A673 (cell line): ENCODE results near the gene USP32. TPM values are rescaled to one million over a fixed set of nuclear protein-coding genes. Genes with fewer than 3 reads are reported as not detected.
"Not testable (repeated sequence)": the region's sequence is repeated elsewhere in the genome, so short reads cannot be mapped to it uniquely, and the experiment has no call there.

Experiments
- BruUV-seq: library from RNA; stranded (reverse); fragments of 400-500 nt; replicated peaks from 2 replicates; lab custom pipeline; 2021; lab: Mats Ljungman, UMichigan
- CTCF ChIA-PET: fragments of 300-600 bp; sonication (Branson Sonifier 250); formaldehyde crosslinking; loops from one replicate; lab custom pipeline; 2022; ENCODE audit warnings: antibody characterized with exemption; lab: Charles Lee
- POLR2A ChIA-PET: fragments of 300-600 bp; sonication (Branson Sonifier 250); formaldehyde crosslinking; loops from one replicate; lab custom pipeline; 2022; ENCODE audit warnings: antibody characterized with exemption; ENCODE audit not compliant: low non-redundant PET; lab: Charles Lee
- DNase-seq: peaks from one replicate; pipeline ENCODE4 v3.0.0-alpha.2; 2015; ENCODE audit warnings: low spot score
- H3K27ac ChIP-seq: fragments of 200-600 bp; sonication (generic); 2 replicates; pipeline ENCODE4 v1.5.1; 2016; ENCODE audit warnings: mixed run types, low read depth, mild to moderate bottlenecking, mixed read lengths, antibody characterized with exemption, low read length; ENCODE audit not compliant: poor library complexity, severe bottlenecking
- H3K27me3 ChIP-seq: fragments of 200-600 bp; sonication (generic); replicated peaks from 2 replicates; pipeline ENCODE4 v1.6.1; 2017; ENCODE audit warnings: mixed run types, low read depth, mild to moderate bottlenecking, mixed read lengths, antibody characterized with exemption, low read length; ENCODE audit not compliant: insufficient read depth, poor library complexity
- H3K36me3 ChIP-seq: fragments of 200-600 bp; sonication (generic); 2 replicates; pipeline ENCODE4 v1.6.1; 2016; ENCODE audit warnings: mixed run types, mild to moderate bottlenecking, mixed read lengths, antibody characterized with exemption, low read length; ENCODE audit not compliant: insufficient read depth, poor library complexity, severe bottlenecking
- H3K4me1 ChIP-seq: fragments of 200-600 bp; sonication (generic); 2 replicates; pipeline ENCODE4 v1.6.1; 2017; ENCODE audit warnings: mixed run types, mild to moderate bottlenecking, mixed read lengths, antibody characterized with exemption, low read length; ENCODE audit not compliant: insufficient read depth, poor library complexity, severe bottlenecking
- H3K4me3 ChIP-seq: fragments of 200-600 bp; sonication (generic); 2 replicates; pipeline ENCODE4 v1.5.1; 2016; ENCODE audit warnings: low read depth, mixed run types, mild to moderate bottlenecking, mixed read lengths, low read length; ENCODE audit not compliant: poor library complexity, severe bottlenecking
- H3K9me3 ChIP-seq: fragments of 200-600 bp; sonication (generic); 2 replicates; pipeline ENCODE4 v1.6.1; 2016; ENCODE audit warnings: mixed run types, low read depth, mild to moderate bottlenecking, mixed read lengths, antibody characterized with exemption, low read length; ENCODE audit not compliant: poor library complexity, severe bottlenecking
- CTCF ChIP-seq: fragments of 300-800, 200-600 bp; sonication (generic); conservative IDR thresholded peaks from 2 replicates; pipeline ENCODE4 v1.5.1; 2017; ENCODE audit warnings: low read depth, mild to moderate bottlenecking, antibody characterized with exemption, low read length, moderate library complexity, mixed read lengths
- EZH2 ChIP-seq: fragments of 200-600 bp; sonication (generic); IDR thresholded peaks from 2 replicates; pipeline ENCODE4 v1.6.1; 2017; ENCODE audit warnings: borderline replicate concordance, low read depth, mild to moderate bottlenecking, mixed read lengths, antibody characterized with exemption, low read length; ENCODE audit not compliant: poor library complexity, severe bottlenecking
- intact Hi-C: fragments of 100-400 bp; cut with micrococcal nuclease; formaldehyde crosslinking; loops from one replicate; pipeline ENCODE4 v1.10.0; 2022; ENCODE audit not compliant: unreplicated experiment
- total RNA-seq: library from RNA; stranded (reverse); gene quantifications from 2 replicates; pipeline ENCODE4 v1.2.3, GENCODE V29; 2021

USP32 gene
- total RNA-seq, 1 experiment from 2014 or later: 54.8 TPM

- Histone ChIP-seq H3K27ac (no peak overlapping the region), H3K27me3 (no peaks in the 10 kb centered on the region), H3K4me3 (no peak overlapping the region), H3K36me3 (no peaks in the 10 kb centered on the region), H3K4me1 (peaks cover 62% of the 10 kb centered on the region), H3K9me3 (no peaks in the 10 kb centered on the region)
- POLR2A ChIA-PET: no interaction called here
- no peak for TF ChIP-seq EZH2
- no peak for TF ChIP-seq CTCF
- CTCF ChIA-PET: no interaction called here
- intact Hi-C loops: no loop called here
- BruUV-seq: no TSS peak
- no peak for DNase-seq
Observed at GRCh38 chr17:60388742-60389141, 3.2 kb downstream of the USP32 start.

- intact Hi-C loops: no loop called here
- CTCF ChIA-PET: no interaction called here
- Histone ChIP-seq H3K36me3 (no peaks in the 10 kb centered on the region), H3K4me1 (peaks cover 56% of the 10 kb centered on the region), H3K27me3 (no peaks in the 10 kb centered on the region), H3K27ac (no peak overlapping the region), H3K4me3 (no peak overlapping the region), H3K9me3 (no peaks in the 10 kb centered on the region)
- TF ChIP-seq CTCF (no peak), EZH2 (no peak)
- POLR2A ChIA-PET: no interaction called here
- no TSS peak for BruUV-seq
- DNase-seq: no peak
Observed at GRCh38 chr17:60387666-60388065, 4.3 kb downstream of the USP32 start.

- no peak overlapping the region for H3K27ac ChIP-seq
- intact Hi-C loops: no loop called here
- DNase-seq: no peak
- H3K36me3 ChIP-seq: peaks cover 3% of the 10 kb centered on the region
- peaks cover 55% of the 10 kb centered on the region for H3K4me1 ChIP-seq
- H3K9me3 ChIP-seq: no peaks in the 10 kb centered on the region
- ChIA-PET POLR2A (interaction anchor here (0.7 kb wide), 1 partner anchor 1207 kb away, joined by 4 read pairs; no protein-coding TSS in a partner anchor), CTCF (no interaction called here)
- no peaks in the 10 kb centered on the region for H3K27me3 ChIP-seq
- no peak for TF ChIP-seq CTCF
- no peak for TF ChIP-seq EZH2
- no peak overlapping the region for H3K4me3 ChIP-seq
- BruUV-seq: no TSS peak
Observed at GRCh38 chr17:60386147-60387058, 5.5 kb downstream of the USP32 start.

GRCh38 chr17:60384921-60385320 lies 7.0 kb downstream of the USP32 start:
- H3K36me3 ChIP-seq, H3K27ac ChIP-seq, POLR2A ChIA-PET, BruUV-seq, CTCF ChIA-PET, H3K27me3 ChIP-seq, intact Hi-C loops, H3K9me3 ChIP-seq, DNase-seq, H3K4me3 ChIP-seq: not testable (repeated sequence)
- H3K4me1 ChIP-seq: peaks cover 44% of the 10 kb centered on the region
